ENCODE results near the gene CCSER2. TPM values are rescaled to one million over a fixed set of nuclear protein-coding genes. Genes with fewer than 3 reads are reported as not detected.

Gene CCSER2
- total RNA-seq, 1 experiment from 2014 or later: 44.1 TPM

GRCh38 chr10:84404783-84405182 is 76.4 kb downstream of the CCSER2 start:
- peaks cover 4% of the 10 kb centered on the region for H3K9me3 ChIP-seq (ENCODE audit: low read depth, low read length, poor library complexity, severe bottlenecking)
- no peak for TF ChIP-seq CTCF (conservative IDR thresholded peaks at IDR 0.05; ENCODE audit: low read depth, low read length)
- no peak for TF ChIP-seq EZH2 (IDR thresholded peaks at IDR 0.05; ENCODE audit: borderline replicate concordance, low read depth, low read length, poor library complexity, severe bottlenecking)
- no peak overlapping the region for H3K27ac ChIP-seq (ENCODE audit: low read depth, low read length, poor library complexity, severe bottlenecking)
- ChIA-PET CTCF (no interaction called here), POLR2A (ENCODE audit: low non-redundant PET) (no interaction called here)
- DNase-seq (ENCODE audit: low spot score): no peak
- H3K27me3 ChIP-seq (replicated peaks; ENCODE audit: insufficient read depth, low read depth, low read length, poor library complexity): no peaks in the 10 kb centered on the region
- intact Hi-C loops (cut with micrococcal nuclease; ENCODE audit: unreplicated experiment): no loop called here
- H3K4me3 ChIP-seq (ENCODE audit: low read depth, low read length, poor library complexity, severe bottlenecking): no peak overlapping the region
- H3K36me3 ChIP-seq (ENCODE audit: insufficient read depth, low read length, poor library complexity, severe bottlenecking): no peaks in the 10 kb centered on the region
- H3K4me1 ChIP-seq (ENCODE audit: insufficient read depth, low read length, poor library complexity, severe bottlenecking): no peaks in the 10 kb centered on the region
- no TSS peak for BruUV-seq (replicated peaks)

DNA sequence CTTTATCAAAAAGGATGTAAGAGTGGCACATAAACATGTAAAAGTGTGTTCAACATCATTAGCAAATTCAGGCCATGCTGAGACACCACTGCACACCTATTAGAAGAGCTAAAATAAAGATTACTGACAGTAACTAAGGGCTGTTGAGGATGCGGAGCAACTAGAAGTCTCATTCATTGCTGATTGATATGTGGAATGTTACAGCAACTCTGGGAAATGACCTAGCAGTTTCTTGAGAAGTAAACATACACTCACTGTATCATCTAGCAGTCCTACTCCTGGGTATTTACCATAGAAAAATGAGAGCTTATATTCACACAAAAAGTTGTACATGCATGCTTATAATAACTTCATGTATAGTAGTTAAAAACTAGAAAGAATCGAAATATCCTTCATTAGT is 77.3 kb downstream of the CCSER2 start:
- Histone ChIP-seq H3K4me1 (ENCODE audit: insufficient read depth, low read length, poor library complexity, severe bottlenecking) (no peaks in the 10 kb centered on the region), H3K27ac (ENCODE audit: low read depth, low read length, poor library complexity, severe bottlenecking) (no peak overlapping the region), H3K27me3 (replicated peaks; ENCODE audit: insufficient read depth, low read depth, low read length, poor library complexity) (no peaks in the 10 kb centered on the region), H3K9me3 (ENCODE audit: low read depth, low read length, poor library complexity, severe bottlenecking) (no peaks in the 10 kb centered on the region), H3K36me3 (ENCODE audit: insufficient read depth, low read length, poor library complexity, severe bottlenecking) (no peaks in the 10 kb centered on the region), H3K4me3 (ENCODE audit: low read depth, low read length, poor library complexity, severe bottlenecking) (no peak overlapping the region)
- no TSS peak for BruUV-seq (replicated peaks)
- TF ChIP-seq EZH2 (IDR thresholded peaks at IDR 0.05; ENCODE audit: borderline replicate concordance, low read depth, low read length, poor library complexity, severe bottlenecking) (no peak), CTCF (conservative IDR thresholded peaks at IDR 0.05; ENCODE audit: low read depth, low read length) (no peak)
- POLR2A ChIA-PET (ENCODE audit: low non-redundant PET): no interaction called here
- intact Hi-C loops (cut with micrococcal nuclease; ENCODE audit: unreplicated experiment): no loop called here
- CTCF ChIA-PET: no interaction called here
- DNase-seq (ENCODE audit: low spot score): no peak

- Histone ChIP-seq H3K4me3 (ENCODE audit: low read depth, low read length, poor library complexity, severe bottlenecking) (no peak overlapping the region), H3K36me3 (ENCODE audit: insufficient read depth, low read length, poor library complexity, severe bottlenecking) (no peaks in the 10 kb centered on the region), H3K27ac (ENCODE audit: low read depth, low read length, poor library complexity, severe bottlenecking) (no peak overlapping the region), H3K9me3 (ENCODE audit: low read depth, low read length, poor library complexity, severe bottlenecking) (no peaks in the 10 kb centered on the region), H3K4me1 (ENCODE audit: insufficient read depth, low read length, poor library complexity, severe bottlenecking) (no peaks in the 10 kb centered on the region), H3K27me3 (replicated peaks; ENCODE audit: insufficient read depth, low read depth, low read length, poor library complexity) (no peaks in the 10 kb centered on the region)
- DNase-seq (ENCODE audit: low spot score): no peak
- TF ChIP-seq EZH2 (IDR thresholded peaks at IDR 0.05; ENCODE audit: borderline replicate concordance, low read depth, low read length, poor library complexity, severe bottlenecking) (no peak), CTCF (conservative IDR thresholded peaks at IDR 0.05; ENCODE audit: low read depth, low read length) (no peak)
- intact Hi-C loops (cut with micrococcal nuclease; ENCODE audit: unreplicated experiment): no loop called here
- POLR2A ChIA-PET (ENCODE audit: low non-redundant PET): no interaction called here
- no TSS peak for BruUV-seq (replicated peaks)
- CTCF ChIA-PET: no interaction called here
Observed at GRCh38 chr10:84406561-84406960, 78.2 kb downstream of the CCSER2 start.

Measured in A673 (cell line).